ENCODE data around the gene GABRB1. TPM values are rescaled to one million over a fixed set of nuclear protein-coding genes. Genes with fewer than 3 reads are reported as not detected.
A peak's percentile ranks its signal among the peaks of the same experiment; 100 is the strongest.

GABRB1 gene
- total and polyA plus RNA-seq, 2 donors (not counting 1 experiment from before 2014, with no cell fraction given) = 0.05 to 0.17 TPM

DNA sequence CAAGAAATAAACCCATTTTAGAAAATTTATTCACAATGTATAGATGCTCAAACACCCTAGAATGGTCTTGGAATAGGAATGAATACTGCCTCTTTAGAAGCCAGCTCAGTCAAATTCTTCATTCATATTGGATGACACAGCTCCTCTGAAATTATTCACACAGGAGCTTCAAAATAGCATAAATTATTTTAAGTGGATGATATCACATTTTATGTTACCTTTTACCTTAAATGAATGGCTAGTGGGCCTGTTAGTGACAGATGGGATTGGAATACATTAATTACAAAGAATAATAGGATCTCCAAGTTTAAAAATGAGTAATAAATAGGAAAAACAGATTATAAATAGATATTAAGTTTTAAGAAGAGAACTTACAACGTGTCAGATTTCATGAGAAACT lies 184.4 kb downstream of the GABRB1 start:
- Histone ChIP-seq H3K27ac (ENCODE audit: insufficient read depth, low read length) (no peak overlapping the region), H3K4me1 (ENCODE audit: control insufficient read depth, extremely low read depth, insufficient read depth, low read length) (no peaks in the 10 kb centered on the region)

DNA sequence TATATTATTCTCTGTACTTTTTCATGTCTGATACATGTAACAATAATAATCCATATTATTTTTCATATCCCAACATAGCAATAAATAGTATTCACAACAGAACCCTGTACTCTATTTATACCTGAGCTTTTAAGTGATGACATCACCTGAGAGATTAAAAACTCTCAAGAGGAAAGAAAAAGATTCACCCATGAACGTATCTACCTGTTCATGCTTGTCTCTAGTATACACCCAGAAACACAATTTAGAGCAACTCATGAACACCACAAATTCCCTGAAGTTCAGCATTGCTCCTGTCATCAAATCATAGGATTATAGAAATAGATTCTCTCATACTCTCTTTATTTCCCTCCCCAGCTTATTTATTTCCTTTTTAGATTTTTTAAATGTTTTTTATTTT lies 185.9 kb downstream of the GABRB1 start:
- DNase-seq (ENCODE audit: low read depth in 2 of 2) = no peak
- Histone ChIP-seq H3K9me3 (ENCODE audit: control insufficient read depth, insufficient read depth, low read depth, low read length) (no peaks in the 10 kb centered on the region), H3K4me1 (ENCODE audit: control insufficient read depth, extremely low read depth, insufficient read depth, low read length) (no peaks in the 10 kb centered on the region), H3K27me3 (ENCODE audit: control insufficient read depth, insufficient read depth, low read length) (no peaks in the 10 kb centered on the region), H3K79me2 (ENCODE audit: control insufficient read depth, insufficient read depth, low read length) (no peaks in the 10 kb centered on the region), H3K27ac (ENCODE audit: insufficient read depth, low read length) (no peak overlapping the region), H3K4me3 (replicated peaks in 1 of 4; ENCODE audit: control extremely low read depth in 1 of 4, insufficient read depth in 1 of 4, low read depth in 3 of 4, low read length in 4 of 4) (no peak overlapping the region), H4K20me1 (ENCODE audit: control insufficient read depth, extremely low read depth, insufficient read depth, low read length) (no peaks in the 10 kb centered on the region), H2AFZ (ENCODE audit: low read length) (no peak overlapping the region), H3K9ac (ENCODE audit: insufficient read depth, low read length) (no peak overlapping the region), H3K36me3 (ENCODE audit: control insufficient read depth, insufficient read depth, low read length) (no peaks in the 10 kb centered on the region), H3K4me2 (ENCODE audit: extremely low read depth, insufficient read depth, low read length) (no peak overlapping the region)
- no peak for TF ChIP-seq EZH2 (IDR thresholded peaks at IDR 0.05; ENCODE audit: low read length, missing control alignments)
- TF ChIP-seq, protein P1, sequence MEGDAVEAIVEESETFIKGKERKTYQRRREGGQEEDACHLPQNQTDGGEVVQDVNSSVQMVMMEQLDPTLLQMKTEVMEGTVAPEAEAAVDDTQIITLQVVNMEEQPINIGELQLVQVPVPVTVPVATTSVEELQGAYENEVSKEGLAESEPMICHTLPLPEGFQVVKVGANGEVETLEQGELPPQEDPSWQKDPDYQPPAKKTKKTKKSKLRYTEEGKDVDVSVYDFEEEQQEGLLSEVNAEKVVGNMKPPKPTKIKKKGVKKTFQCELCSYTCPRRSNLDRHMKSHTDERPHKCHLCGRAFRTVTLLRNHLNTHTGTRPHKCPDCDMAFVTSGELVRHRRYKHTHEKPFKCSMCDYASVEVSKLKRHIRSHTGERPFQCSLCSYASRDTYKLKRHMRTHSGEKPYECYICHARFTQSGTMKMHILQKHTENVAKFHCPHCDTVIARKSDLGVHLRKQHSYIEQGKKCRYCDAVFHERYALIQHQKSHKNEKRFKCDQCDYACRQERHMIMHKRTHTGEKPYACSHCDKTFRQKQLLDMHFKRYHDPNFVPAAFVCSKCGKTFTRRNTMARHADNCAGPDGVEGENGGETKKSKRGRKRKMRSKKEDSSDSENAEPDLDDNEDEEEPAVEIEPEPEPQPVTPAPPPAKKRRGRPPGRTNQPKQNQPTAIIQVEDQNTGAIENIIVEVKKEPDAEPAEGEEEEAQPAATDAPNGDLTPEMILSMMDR (conservative IDR thresholded peaks at IDR 0.05 in 1 of 2, IDR thresholded peaks at IDR 0.05 in 1 of 2; ENCODE audit: low read depth in 1 of 2, low read length in 2 of 2) = no peak

More for the DNA sequence above, 184.4 kb downstream of the GABRB1 start:
- Histone ChIP-seq H3K27me3 (ENCODE audit: control insufficient read depth, insufficient read depth, low read length) (no peaks in the 10 kb centered on the region), H4K20me1 (ENCODE audit: control insufficient read depth, extremely low read depth, insufficient read depth, low read length) (no peaks in the 10 kb centered on the region), H3K4me2 (ENCODE audit: extremely low read depth, insufficient read depth, low read length) (no peak overlapping the region), H3K4me3 (replicated peaks in 1 of 4; ENCODE audit: control extremely low read depth in 1 of 4, insufficient read depth in 1 of 4, low read depth in 3 of 4, low read length in 4 of 4) (no peak overlapping the region), H3K36me3 (ENCODE audit: control insufficient read depth, insufficient read depth, low read length) (no peaks in the 10 kb centered on the region), H2AFZ (ENCODE audit: low read length) (no peak overlapping the region), H3K79me2 (ENCODE audit: control insufficient read depth, insufficient read depth, low read length) (no peaks in the 10 kb centered on the region), H3K9me3 (ENCODE audit: control insufficient read depth, insufficient read depth, low read depth, low read length) (no peaks in the 10 kb centered on the region), H3K9ac (ENCODE audit: insufficient read depth, low read length) (no peak overlapping the region)
- TF ChIP-seq, protein P1 (conservative IDR thresholded peaks at IDR 0.05 in 1 of 2, IDR thresholded peaks at IDR 0.05 in 1 of 2; ENCODE audit: low read depth in 1 of 2, low read length in 2 of 2) = no peak
- TF ChIP-seq EZH2 (IDR thresholded peaks at IDR 0.05; ENCODE audit: low read length, missing control alignments) = no peak
- DNase-seq (ENCODE audit: low read depth in 2 of 2) = peak in 1 of 2 donors; percentile 75

DNA sequence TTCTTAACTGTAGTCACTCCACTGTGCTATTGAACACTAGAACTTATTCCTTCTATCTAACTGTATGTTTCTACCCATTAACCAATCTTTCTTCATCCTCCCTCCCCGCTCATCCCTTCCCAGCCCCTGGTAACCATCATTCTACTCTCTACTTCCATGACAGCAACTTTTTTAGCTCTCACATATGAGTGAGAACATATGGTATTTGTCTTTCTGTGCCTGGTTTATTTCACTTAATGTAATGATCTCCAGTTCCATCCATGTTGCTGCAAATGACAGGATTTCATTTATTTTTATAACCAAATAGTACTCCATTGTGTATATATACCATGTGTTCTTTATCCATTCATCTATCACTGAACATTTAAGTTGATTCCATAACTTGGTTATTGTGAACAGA lies 186.5 kb downstream of the GABRB1 start:
- no peaks in the 10 kb centered on the region for H3K79me2 ChIP-seq (ENCODE audit: control insufficient read depth, insufficient read depth, low read length)
- no peak for DNase-seq (ENCODE audit: low read depth in 2 of 2)
- no peak overlapping the region for H3K4me2 ChIP-seq (ENCODE audit: extremely low read depth, insufficient read depth, low read length)
- H4K20me1 ChIP-seq (ENCODE audit: control insufficient read depth, extremely low read depth, insufficient read depth, low read length) = no peaks in the 10 kb centered on the region
- TF ChIP-seq EZH2 (IDR thresholded peaks at IDR 0.05; ENCODE audit: low read length, missing control alignments) = no peak
- TF ChIP-seq, protein P1 (conservative IDR thresholded peaks at IDR 0.05 in 1 of 2, IDR thresholded peaks at IDR 0.05 in 1 of 2; ENCODE audit: low read depth in 1 of 2, low read length in 2 of 2) = no peak
- H3K36me3 ChIP-seq (ENCODE audit: control insufficient read depth, insufficient read depth, low read length) = no peaks in the 10 kb centered on the region
- no peaks in the 10 kb centered on the region for H3K4me1 ChIP-seq (ENCODE audit: control insufficient read depth, extremely low read depth, insufficient read depth, low read length)
- H2AFZ ChIP-seq (ENCODE audit: low read length) = no peak overlapping the region
- no peak overlapping the region for H3K27ac ChIP-seq (ENCODE audit: insufficient read depth, low read length)
- H3K9me3 ChIP-seq (ENCODE audit: control insufficient read depth, insufficient read depth, low read depth, low read length) = no peaks in the 10 kb centered on the region
- no peak overlapping the region for H3K4me3 ChIP-seq (replicated peaks in 1 of 4; ENCODE audit: control extremely low read depth in 1 of 4, insufficient read depth in 1 of 4, low read depth in 3 of 4, low read length in 4 of 4)
- H3K27me3 ChIP-seq (ENCODE audit: control insufficient read depth, insufficient read depth, low read length) = no peaks in the 10 kb centered on the region
- H3K9ac ChIP-seq (ENCODE audit: insufficient read depth, low read length) = no peak overlapping the region

All from fibroblast of lung (primary cell).